WI38 (cell line): ENCODE data around the gene VWCE.
A peak's percentile ranks its signal among the peaks of the same experiment; 100 is the strongest.

Experiments used
- H3K4me3 ChIP-seq: 2 replicates; pipeline ENCODE4 v1.5.1; 2011; ENCODE audit warnings: low read depth, mild to moderate bottlenecking, control low read depth, low read length
- CTCF ChIP-seq: IDR thresholded peaks from 2 replicates; pipeline ENCODE4 v1.5.1; 2012; ENCODE audit warnings: low read depth, mild to moderate bottlenecking, control low read depth, low read length

The VWCE gene

GRCh38 chr11:61332797-61333549 lies 37.9 kb upstream of the VWCE start, which contains the start of the genes DDB1 and TKFC:
Gene DDB1, minus strand, starts transcription at chr11:61333105. Its CDS starts 137 bp downstream, at chr11:61332968.
Gene TKFC, plus strand, starts transcription at chr11:61333228. Its CDS starts 1,501 bp downstream, at chr11:61334729.
- H3K4me3 ChIP-seq: peak within 1 kb of the TSS; percentile 99
- no peak for TF ChIP-seq CTCF

- TF ChIP-seq CTCF: no peak
- peak overlapping the region; percentile 99 for H3K4me3 ChIP-seq
Observed at GRCh38 chr11:61332281-61332796, 37.2 kb upstream of the VWCE start.

GRCh38 chr11:61331651-61332050 lies 36.5 kb upstream of the VWCE start:
- peak overlapping the region; percentile 99 for H3K4me3 ChIP-seq
- TF ChIP-seq CTCF: no peak

- TF ChIP-seq CTCF: no peak
- no peak overlapping the region for H3K4me3 ChIP-seq
Observed at GRCh38 chr11:61329871-61330270, 34.8 kb upstream of the VWCE start.

- H3K4me3 ChIP-seq: no peak overlapping the region
- TF ChIP-seq CTCF: no peak
Observed at GRCh38 chr11:61328351-61328750, 33.2 kb upstream of the VWCE start.

GRCh38 chr11:61327669-61328071 lies 32.6 kb upstream of the VWCE start:
- TF ChIP-seq CTCF: no peak
- no peak overlapping the region for H3K4me3 ChIP-seq

- H3K4me3 ChIP-seq: no peak overlapping the region
- TF ChIP-seq CTCF: no peak
Observed at GRCh38 chr11:61325649-61326414, 30.7 kb upstream of the VWCE start.
